NCI-H2227 (cell line): ENCODE data around the gene TRMT10C.
"Not testable (repeated sequence)": the region's sequence is repeated elsewhere in the genome, so short reads cannot be mapped to it uniquely, and the experiment has no call there.

ENCODE experiments used
- DNase-seq: peaks from one replicate; lab custom pipeline; 2025; ENCODE audit not compliant: unreplicated experiment; lab: John Stamatoyannopoulos, UW

Gene TRMT10C

GRCh38 chr3:101548527-101549105 is 13.1 kb upstream of the TRMT10C start:
- peak; percentile 10 for DNase-seq

- no peak for DNase-seq
Observed at GRCh38 chr3:101549473-101549872, 12.2 kb upstream of the TRMT10C start.

- not testable (repeated sequence) for DNase-seq
Observed at GRCh38 chr3:101551359-101552081, 10.1 kb upstream of the TRMT10C start.

- not testable (repeated sequence) for DNase-seq
Observed at GRCh38 chr3:101553381-101553780, 8.3 kb upstream of the TRMT10C start.

- no peak for DNase-seq
Observed at GRCh38 chr3:101556064-101556463, 5.6 kb upstream of the TRMT10C start.

GRCh38 chr3:101567528-101568317 is 6.1 kb downstream of the TRMT10C start:
- no peak for DNase-seq

GRCh38 chr3:101571028-101571895 is 9.6 kb downstream of the TRMT10C start:
- no peak for DNase-seq

GRCh38 chr3:101573449-101574387 is 12.1 kb downstream of the TRMT10C start, which contains the start of gene PCNP:
Gene PCNP, plus strand, starts transcription at chr3:101574180. Its CDS starts 36 bp downstream, at chr3:101574216.
- peak; percentile 98 for DNase-seq

- peak; percentile 54 for DNase-seq
Observed at GRCh38 chr3:101574388-101575112, 12.9 kb downstream of the TRMT10C start.

GRCh38 chr3:101577286-101577685 is 15.6 kb downstream of the TRMT10C start:
- no peak for DNase-seq

- no peak for DNase-seq
Observed at GRCh38 chr3:101588616-101589015, 26.9 kb downstream of the TRMT10C start.

GRCh38 chr3:101591071-101591470 is 29.4 kb downstream of the TRMT10C start:
- no peak for DNase-seq

GRCh38 chr3:101602731-101603130 is 41.1 kb downstream of the TRMT10C start:
- DNase-seq = no peak

- DNase-seq = no peak
Observed at GRCh38 chr3:101603184-101603583, 41.5 kb downstream of the TRMT10C start.

- not testable (repeated sequence) for DNase-seq
Observed at GRCh38 chr3:101605398-101605797, 43.7 kb downstream of the TRMT10C start.

- DNase-seq = no peak
Observed at GRCh38 chr3:101611023-101611422, 49.4 kb downstream of the TRMT10C start.

GRCh38 chr3:101613014-101613413 is 51.3 kb downstream of the TRMT10C start:
- DNase-seq = not testable (repeated sequence)

GRCh38 chr3:101615525-101615924 is 53.9 kb downstream of the TRMT10C start:
- DNase-seq = no peak
